ENCODE measurements around the gene RIN2. TPM values are rescaled to one million over a fixed set of nuclear protein-coding genes. Genes with fewer than 3 reads are reported as not detected.

RIN2 gene
- total RNA-seq, 2 donors from 2014 or later, result 17.0 to 19.6 TPM

DNA sequence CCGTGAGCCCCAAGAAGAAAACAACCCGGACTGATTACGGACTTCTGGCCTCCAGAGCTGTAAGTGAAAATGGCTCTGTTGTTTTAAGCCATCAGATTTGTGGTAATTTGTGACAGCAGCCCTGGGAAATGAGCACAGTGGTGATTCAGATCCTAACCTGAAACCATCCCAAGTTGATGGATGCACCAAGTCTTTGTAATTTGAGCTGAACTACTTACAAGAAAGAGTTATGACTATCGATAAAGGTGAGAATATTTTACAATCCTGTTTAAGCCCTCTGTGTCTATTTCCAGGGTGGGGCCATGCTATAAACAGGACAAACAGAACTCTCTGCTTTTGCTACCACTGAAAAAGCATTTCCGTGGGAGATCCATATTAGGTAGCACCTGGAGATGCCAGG is 19.1 kb upstream of the RIN2 start:
- no peak overlapping the region for H3K4me3 ChIP-seq (ENCODE audit: low read length)
- no peaks in the 10 kb centered on the region for H3K4me1 ChIP-seq (ENCODE audit: control insufficient read depth, insufficient read depth, low read length)
- H3K4me1 Mint-ChIP-seq, result peaks cover 24% of the 10 kb centered on the region
- H3K4me3 Mint-ChIP-seq, result no peak overlapping the region
- H3K27me3 Mint-ChIP-seq (ENCODE audit: insufficient read depth), result no peaks in the 10 kb centered on the region
- no peak overlapping the region for H3K9ac ChIP-seq (ENCODE audit: extremely low read depth, low read length, poor library complexity, severe bottlenecking)
- no peaks in the 10 kb centered on the region for H3K36me3 Mint-ChIP-seq (ENCODE audit: low read depth)
- no peaks in the 10 kb centered on the region for H3K36me3 ChIP-seq (ENCODE audit: control insufficient read depth, insufficient read depth, low read length)
- WGBS, 2 experiments (ENCODE audit: insufficient coverage in 1 of 2, insufficient read length in 1 of 2), result 94 to 97% methylated on average over 5 of the region's 5 CpGs
- no peaks in the 10 kb centered on the region for H3K9me3 Mint-ChIP-seq
- H3K9me3 ChIP-seq (ENCODE audit: control insufficient read depth, low read length), result no peaks in the 10 kb centered on the region
- H3K27me3 ChIP-seq (ENCODE audit: control insufficient read depth, insufficient read depth, low read length, poor library complexity, severe bottlenecking), result no peaks in the 10 kb centered on the region
- H3K27ac ChIP-seq (ENCODE audit: low read depth, low read length), result no peak overlapping the region
- no peak overlapping the region for H3K27ac Mint-ChIP-seq
- TF ChIP-seq, protein P1, sequence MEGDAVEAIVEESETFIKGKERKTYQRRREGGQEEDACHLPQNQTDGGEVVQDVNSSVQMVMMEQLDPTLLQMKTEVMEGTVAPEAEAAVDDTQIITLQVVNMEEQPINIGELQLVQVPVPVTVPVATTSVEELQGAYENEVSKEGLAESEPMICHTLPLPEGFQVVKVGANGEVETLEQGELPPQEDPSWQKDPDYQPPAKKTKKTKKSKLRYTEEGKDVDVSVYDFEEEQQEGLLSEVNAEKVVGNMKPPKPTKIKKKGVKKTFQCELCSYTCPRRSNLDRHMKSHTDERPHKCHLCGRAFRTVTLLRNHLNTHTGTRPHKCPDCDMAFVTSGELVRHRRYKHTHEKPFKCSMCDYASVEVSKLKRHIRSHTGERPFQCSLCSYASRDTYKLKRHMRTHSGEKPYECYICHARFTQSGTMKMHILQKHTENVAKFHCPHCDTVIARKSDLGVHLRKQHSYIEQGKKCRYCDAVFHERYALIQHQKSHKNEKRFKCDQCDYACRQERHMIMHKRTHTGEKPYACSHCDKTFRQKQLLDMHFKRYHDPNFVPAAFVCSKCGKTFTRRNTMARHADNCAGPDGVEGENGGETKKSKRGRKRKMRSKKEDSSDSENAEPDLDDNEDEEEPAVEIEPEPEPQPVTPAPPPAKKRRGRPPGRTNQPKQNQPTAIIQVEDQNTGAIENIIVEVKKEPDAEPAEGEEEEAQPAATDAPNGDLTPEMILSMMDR (conservative IDR thresholded peaks at IDR 0.05), result no peak
- DNase-seq, result no peak

DNA sequence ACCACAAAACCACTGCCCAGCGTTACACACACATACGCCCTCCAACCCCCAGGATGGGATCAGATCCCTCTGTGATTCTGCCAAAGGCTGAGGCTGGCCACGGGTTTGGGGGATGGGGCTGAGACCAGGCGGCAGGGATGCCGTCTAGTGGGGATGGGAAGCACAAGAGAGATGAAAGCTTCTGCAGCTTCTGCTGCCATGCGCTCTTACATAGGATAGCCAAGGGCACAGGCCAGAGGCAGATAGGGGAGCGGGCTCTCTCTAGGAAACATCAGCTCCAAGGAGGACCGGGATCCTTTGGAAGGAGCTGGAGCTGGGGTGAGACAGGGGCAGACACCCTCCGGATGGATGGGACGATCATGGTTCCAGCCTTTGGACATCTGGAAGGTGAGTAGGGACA is 18.7 kb upstream of the RIN2 start:
- DNase-seq, result no peak
- Mint-ChIP-seq H3K36me3 (ENCODE audit: low read depth) (no peaks in the 10 kb centered on the region), H3K4me3 (no peak overlapping the region), H3K27ac (no peak overlapping the region), H3K27me3 (ENCODE audit: insufficient read depth) (no peaks in the 10 kb centered on the region), H3K9me3 (no peaks in the 10 kb centered on the region), H3K4me1 (peaks cover 23% of the 10 kb centered on the region)
- Histone ChIP-seq H3K4me1 (ENCODE audit: control insufficient read depth, insufficient read depth, low read length) (no peaks in the 10 kb centered on the region), H3K4me3 (ENCODE audit: low read length) (no peak overlapping the region), H3K9me3 (ENCODE audit: control insufficient read depth, low read length) (no peaks in the 10 kb centered on the region), H3K36me3 (ENCODE audit: control insufficient read depth, insufficient read depth, low read length) (no peaks in the 10 kb centered on the region), H3K27ac (ENCODE audit: low read depth, low read length) (no peak overlapping the region), H3K9ac (ENCODE audit: extremely low read depth, low read length, poor library complexity, severe bottlenecking) (no peak overlapping the region), H3K27me3 (ENCODE audit: control insufficient read depth, insufficient read depth, low read length, poor library complexity, severe bottlenecking) (no peaks in the 10 kb centered on the region)
- 92 to 95% methylated on average over 2 to 10 of the region's 10 CpGs for whole genome bisulfite sequencing, 2 experiments (ENCODE audit: insufficient coverage in 1 of 2, insufficient read length in 1 of 2)
- TF ChIP-seq, protein P1 (conservative IDR thresholded peaks at IDR 0.05), result no peak

GRCh38 chr20:19740512-19740911 is 17.5 kb upstream of the RIN2 start:
- H3K27me3 Mint-ChIP-seq (ENCODE audit: insufficient read depth), result no peaks in the 10 kb centered on the region
- no peak overlapping the region for H3K4me3 Mint-ChIP-seq
- 61% methylated on average over 3 of the region's 3 CpGs; no CpG with 5 or more reads in 1 of the 2 experiments for WGBS, 2 experiments (ENCODE audit: insufficient coverage in 1 of 2, insufficient read length in 1 of 2)
- H3K36me3 Mint-ChIP-seq (ENCODE audit: low read depth), result no peaks in the 10 kb centered on the region
- H3K4me1 Mint-ChIP-seq, result peaks cover 11% of the 10 kb centered on the region
- H3K27ac Mint-ChIP-seq, result no peak overlapping the region
- TF ChIP-seq, protein P1 (conservative IDR thresholded peaks at IDR 0.05), result no peak
- no peaks in the 10 kb centered on the region for H3K4me1 ChIP-seq (ENCODE audit: control insufficient read depth, insufficient read depth, low read length)
- DNase-seq, result no peak
- no peak overlapping the region for H3K9ac ChIP-seq (ENCODE audit: extremely low read depth, low read length, poor library complexity, severe bottlenecking)
- H3K9me3 Mint-ChIP-seq, result peaks cover under 1% of the 10 kb centered on the region
- no peak overlapping the region for H3K4me3 ChIP-seq (ENCODE audit: low read length)
- no peaks in the 10 kb centered on the region for H3K27me3 ChIP-seq (ENCODE audit: control insufficient read depth, insufficient read depth, low read length, poor library complexity, severe bottlenecking)
- peaks cover 3% of the 10 kb centered on the region for H3K9me3 ChIP-seq (ENCODE audit: control insufficient read depth, low read length)
- H3K27ac ChIP-seq (ENCODE audit: low read depth, low read length), result no peak overlapping the region
- no peaks in the 10 kb centered on the region for H3K36me3 ChIP-seq (ENCODE audit: control insufficient read depth, insufficient read depth, low read length)
